GM23338 (cell line): ENCODE results near the gene HS3ST1.

Experiments used
- CREB1 ChIP-seq: fragments of 250-450 bp; sonication (Bioruptor Pico); IDR thresholded peaks from 2 replicates; pipeline ENCODE4 v1.5.0; 2020; ENCODE audit warnings: low read depth, mild to moderate bottlenecking, moderate library complexity
- CTCF ChIP-seq, 2 experiments: fragments of 200-600 bp in 1 of 2; sonication (generic) in 1 of 2; conservative IDR thresholded peaks; 2 replicates each; pipeline versions ENCODE4 v1.5.1 to v1.6.1; 2016 to 2017; ENCODE audit warnings: antibody characterized with exemption in 2 of 2, low read depth in 2 of 2, mild to moderate bottlenecking in 2 of 2, moderate library complexity in 1 of 2
- EZH2 ChIP-seq: fragments of 200-600 bp; sonication (generic); IDR thresholded peaks from one replicate; pipeline ENCODE4 v1.8.0; 2017; ENCODE audit warnings: antibody characterized with exemption, mild to moderate bottlenecking, low read depth; ENCODE audit not compliant: unreplicated experiment
- EZH2phosphoT487 ChIP-seq: fragments of 200-600 bp; sonication (generic); IDR thresholded peaks from one replicate; pipeline ENCODE4 v1.8.1; 2018; ENCODE audit warnings: antibody characterized with exemption; ENCODE audit not compliant: unreplicated experiment
- JUNB ChIP-seq: IDR thresholded peaks from one replicate; pipeline ENCODE4 v1.6.1; 2016; ENCODE audit warnings: antibody characterized with exemption; ENCODE audit not compliant: unreplicated experiment
- POLR2AphosphoS5 ChIP-seq: IDR thresholded peaks from 2 replicates; pipeline ENCODE4 v1.6.1; 2016; ENCODE audit warnings: antibody characterized with exemption, low read depth
- REST ChIP-seq: IDR thresholded peaks from one replicate; pipeline ENCODE4 v1.6.1; 2018; ENCODE audit warnings: antibody characterized with exemption; ENCODE audit not compliant: unreplicated experiment
- ZNF331 ChIP-seq: fragments of 250-450 bp; sonication (Bioruptor Pico); IDR thresholded peaks from 2 replicates; pipeline ENCODE4 v1.5.0; 2020; ENCODE audit warnings: low read depth, mild to moderate bottlenecking, moderate library complexity

GRCh38 chr4:11393551-11393950, 35.1 kb downstream of the HS3ST1 start:
- TF ChIP-seq CTCF (conservative IDR thresholded peaks at IDR 0.05; ENCODE audit: low read depth in 2 of 2) (no peak), EZH2phosphoT487 (no peak), CREB1 (CRISPR knock-in tag) (no peak), EZH2 (no peak), POLR2AphosphoS5 (no peak), REST (no peak), ZNF331 (no peak), JUNB (no peak)
